ENCODE data around the gene PIH1D1. TPM values are rescaled to one million over a fixed set of nuclear protein-coding genes. Genes with fewer than 3 reads are reported as not detected.

The PIH1D1 gene
- total RNA-seq, 1 experiment from 2014 or later, result 153 TPM

GRCh38 chr19:49451430-49452181, at the start of gene PIH1D1 (continued):
- TF ChIP-seq TEAD1 (CRISPR knock-in tag; IDR thresholded peaks at IDR 0.05) (no peak), ZNF423 (CRISPR knock-in tag; IDR thresholded peaks at IDR 0.05) (no peak), NR3C1 (CRISPR knock-in tag; conservative IDR thresholded peaks at IDR 0.05; ENCODE audit: low read depth) (no peak), MAX (CRISPR knock-in tag; IDR thresholded peaks at IDR 0.05) (peak; percentile 70), USF1 (CRISPR knock-in tag; IDR thresholded peaks at IDR 0.05) (peak; percentile 9; the same call in 1 of the 2 replicates), JUN (CRISPR knock-in tag; IDR thresholded peaks at IDR 0.05) (no peak), MXD4 (CRISPR knock-in tag; IDR thresholded peaks at IDR 0.05; ENCODE audit: borderline replicate concordance) (no peak)

- no peak for ATAC-seq
- Mint-ChIP-seq H3K27me3 (ENCODE audit: low read depth) (no peaks in the 10 kb centered on the region), H3K27ac (peak overlapping the region; percentile 93), H3K4me1 (peaks cover 46% of the 10 kb centered on the region), H3K4me3 (peak overlapping the region; percentile 97), H3K9me3 (no peaks in the 10 kb centered on the region), H3K36me3 (peaks cover 31% of the 10 kb centered on the region)
- DNase-seq (ENCODE audit: low spot score), result no peak
- POLR2A ChIA-PET, result interaction anchor here (1.1 kb wide), 1 partner anchor 31 kb away, joined by 3 read pairs; no protein-coding TSS in a partner anchor
- CTCF ChIA-PET, result interaction anchor here (1.2 kb wide), 1 partner anchor 47 kb away, joined by 5 read pairs; no protein-coding TSS in a partner anchor
- TF ChIP-seq FOXP4 (CRISPR knock-in tag; IDR thresholded peaks at IDR 0.05) (no peak), ZNF532 (CRISPR knock-in tag; IDR thresholded peaks at IDR 0.05; ENCODE audit: borderline replicate concordance) (no peak), ZNF396 (CRISPR knock-in tag; IDR thresholded peaks at IDR 0.05; ENCODE audit: borderline replicate concordance) (no peak), RELA (CRISPR knock-in tag; IDR thresholded peaks at IDR 0.05; ENCODE audit: borderline replicate concordance) (no peak), ZNF423 (CRISPR knock-in tag; IDR thresholded peaks at IDR 0.05) (no peak), ATF3 (CRISPR knock-in tag; conservative IDR thresholded peaks at IDR 0.05) (no peak), OVOL2 (CRISPR knock-in tag; IDR thresholded peaks at IDR 0.05; ENCODE audit: borderline replicate concordance) (no peak)
Measured at GRCh38 chr19:49499030-49499670, 47.5 kb upstream of the PIH1D1 start.

GRCh38 chr19:49498475-49498874, 46.9 kb upstream of the PIH1D1 start:
- TF ChIP-seq ZNF671 (CRISPR knock-in tag; IDR thresholded peaks at IDR 0.05), result peak; percentile 25; the same call in 1 of the 2 replicates
- TF ChIP-seq JUN (CRISPR knock-in tag; IDR thresholded peaks at IDR 0.05), result no peak
- POLR2A ChIA-PET, result no interaction called here
- DNase-seq (ENCODE audit: low spot score) (no peak), ATAC-seq (no peak)
- peaks cover 46% of the 10 kb centered on the region for H3K4me1 Mint-ChIP-seq
- no peaks in the 10 kb centered on the region for H3K27me3 Mint-ChIP-seq (ENCODE audit: low read depth)
- peak overlapping the region; percentile 93 for H3K27ac Mint-ChIP-seq
- H3K9me3 Mint-ChIP-seq, result no peaks in the 10 kb centered on the region
- peaks cover 31% of the 10 kb centered on the region for H3K36me3 Mint-ChIP-seq
- CTCF ChIA-PET, result interaction anchor here (1.2 kb wide), 1 partner anchor 48 kb away, joined by 5 read pairs; no protein-coding TSS in a partner anchor
- peak overlapping the region; percentile 97 for H3K4me3 Mint-ChIP-seq
